Measurements from ENCODE around the gene TMEM92.

TMEM92 gene

DNA sequence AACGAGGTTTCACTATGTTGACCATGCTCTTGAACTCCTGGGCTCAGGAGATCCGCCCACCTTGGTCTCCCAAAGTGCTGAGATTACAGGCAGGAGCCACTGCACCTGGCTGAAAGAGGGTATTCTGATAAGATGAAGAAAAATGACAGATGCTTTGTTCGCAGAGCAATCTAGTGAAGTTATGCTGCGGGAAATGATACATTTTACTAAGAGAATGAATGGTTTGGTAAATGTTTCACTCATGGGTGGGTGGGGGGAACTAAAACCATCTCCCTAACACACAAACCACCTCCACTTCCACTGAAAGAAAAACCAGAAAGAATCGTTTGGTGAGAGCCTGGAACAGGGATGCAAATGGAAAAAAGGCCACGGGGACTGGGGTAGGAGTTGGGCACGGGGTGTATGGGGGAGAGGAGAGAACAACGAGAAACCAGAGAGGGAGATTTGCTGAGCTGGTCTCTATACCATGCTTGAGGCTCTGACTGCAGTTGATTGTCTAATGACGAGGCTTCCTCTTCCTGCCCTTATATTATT is 52.6 kb downstream of the TMEM92 start:
- DNase-seq (ENCODE audit: low read depth): no peak

DNA sequence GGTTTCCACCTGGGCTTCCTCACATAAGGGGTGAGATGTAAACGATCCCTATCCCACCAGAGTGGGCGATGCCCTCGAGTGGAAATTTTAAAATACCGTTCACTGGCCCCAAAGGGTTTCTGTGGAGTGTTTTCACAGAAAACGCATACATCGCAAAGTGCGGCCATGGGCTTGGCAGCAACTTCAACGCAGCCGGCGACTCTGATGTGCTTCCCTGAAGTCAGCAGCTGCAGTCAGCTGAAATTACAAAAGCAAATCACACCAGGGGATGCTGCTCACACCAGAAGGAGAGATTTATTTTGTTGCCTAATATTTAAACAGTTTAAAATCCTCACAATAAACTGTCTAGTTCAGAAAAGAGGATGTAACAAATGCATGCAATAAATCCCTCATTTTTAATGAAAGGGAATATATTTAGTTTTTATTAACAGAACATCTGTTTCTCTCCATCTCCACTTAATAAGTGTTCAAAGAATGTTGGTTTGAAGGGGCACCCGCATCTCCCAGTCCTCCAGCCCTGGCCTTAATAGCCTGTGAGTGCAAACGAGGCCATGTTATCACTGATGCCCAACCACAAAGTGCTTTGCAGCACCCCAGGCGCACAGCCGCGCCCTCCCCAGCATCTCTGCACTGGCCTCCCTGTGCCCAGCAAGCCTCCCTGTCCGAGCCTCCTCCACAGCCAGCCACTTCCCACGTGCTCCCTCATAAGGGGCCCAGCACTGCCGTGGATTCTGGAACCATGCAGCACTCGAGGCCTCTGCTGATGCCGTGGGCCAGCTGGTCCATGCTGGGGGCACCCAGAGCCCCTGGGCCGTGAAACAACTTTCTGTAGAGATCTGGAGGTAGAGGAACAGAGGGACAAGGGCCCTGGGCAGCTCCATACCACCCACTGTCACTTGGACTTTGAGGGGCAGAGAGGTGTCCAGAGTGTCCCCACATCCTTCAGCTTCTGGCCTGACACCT is 54.4 kb downstream of the TMEM92 start:
- H3K4me3 ChIP-seq (ENCODE audit: low read length): no peak overlapping the region
- TF ChIP-seq, protein P1, sequence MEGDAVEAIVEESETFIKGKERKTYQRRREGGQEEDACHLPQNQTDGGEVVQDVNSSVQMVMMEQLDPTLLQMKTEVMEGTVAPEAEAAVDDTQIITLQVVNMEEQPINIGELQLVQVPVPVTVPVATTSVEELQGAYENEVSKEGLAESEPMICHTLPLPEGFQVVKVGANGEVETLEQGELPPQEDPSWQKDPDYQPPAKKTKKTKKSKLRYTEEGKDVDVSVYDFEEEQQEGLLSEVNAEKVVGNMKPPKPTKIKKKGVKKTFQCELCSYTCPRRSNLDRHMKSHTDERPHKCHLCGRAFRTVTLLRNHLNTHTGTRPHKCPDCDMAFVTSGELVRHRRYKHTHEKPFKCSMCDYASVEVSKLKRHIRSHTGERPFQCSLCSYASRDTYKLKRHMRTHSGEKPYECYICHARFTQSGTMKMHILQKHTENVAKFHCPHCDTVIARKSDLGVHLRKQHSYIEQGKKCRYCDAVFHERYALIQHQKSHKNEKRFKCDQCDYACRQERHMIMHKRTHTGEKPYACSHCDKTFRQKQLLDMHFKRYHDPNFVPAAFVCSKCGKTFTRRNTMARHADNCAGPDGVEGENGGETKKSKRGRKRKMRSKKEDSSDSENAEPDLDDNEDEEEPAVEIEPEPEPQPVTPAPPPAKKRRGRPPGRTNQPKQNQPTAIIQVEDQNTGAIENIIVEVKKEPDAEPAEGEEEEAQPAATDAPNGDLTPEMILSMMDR (conservative IDR thresholded peaks at IDR 0.05; ENCODE audit: low read depth, low read length): no peak
- no peak for DNase-seq (ENCODE audit: low read depth)

More for the DNA sequence above, 52.6 kb downstream of the TMEM92 start:
- TF ChIP-seq, protein P1 (conservative IDR thresholded peaks at IDR 0.05; ENCODE audit: low read depth, low read length): no peak
- no peak overlapping the region for H3K4me3 ChIP-seq (ENCODE audit: low read length)

- DNase-seq (ENCODE audit: low read depth): no peak
- TF ChIP-seq, protein P1 (conservative IDR thresholded peaks at IDR 0.05; ENCODE audit: low read depth, low read length): no peak
- H3K4me3 ChIP-seq (ENCODE audit: low read length): no peak overlapping the region
These were observed 55.5 kb downstream of the TMEM92 start for GRCh38 chr17:50329716-50330115.

- H3K4me3 ChIP-seq (ENCODE audit: low read length): no peak overlapping the region
- TF ChIP-seq, protein P1 (conservative IDR thresholded peaks at IDR 0.05; ENCODE audit: low read depth, low read length): no peak
- DNase-seq (ENCODE audit: low read depth): no peak
These were observed 56.0 kb downstream of the TMEM92 start for GRCh38 chr17:50330151-50330775.
